ENCODE data around the gene CCDC83.
"Not testable (repeated sequence)": the region's sequence is repeated elsewhere in the genome, so short reads cannot be mapped to it uniquely, and the experiment has no call there.

Gene CCDC83

DNA sequence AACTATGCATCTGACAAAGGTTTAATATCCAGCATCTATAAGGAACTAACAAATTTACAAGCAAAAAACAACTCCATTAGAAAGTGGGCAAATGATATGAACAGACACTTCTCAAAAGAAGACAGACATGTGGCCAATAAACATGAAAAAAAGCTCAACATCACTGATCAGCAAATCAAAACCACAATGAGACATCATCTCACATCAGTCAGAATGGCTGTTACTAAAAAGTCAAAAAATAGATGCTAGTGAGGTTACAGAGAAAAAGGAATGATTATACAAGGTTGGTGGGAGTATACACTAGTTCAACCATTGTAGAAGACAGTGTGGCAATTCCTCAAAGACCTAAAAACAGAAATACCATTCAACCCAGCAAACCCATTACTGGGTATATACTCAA, 14.3 kb upstream of the CCDC83 start:
- DNase-seq: not testable (repeated sequence)

- no peak for DNase-seq
Observed at GRCh38 chr11:85843929-85844328, 11.3 kb upstream of the CCDC83 start.

DNA sequence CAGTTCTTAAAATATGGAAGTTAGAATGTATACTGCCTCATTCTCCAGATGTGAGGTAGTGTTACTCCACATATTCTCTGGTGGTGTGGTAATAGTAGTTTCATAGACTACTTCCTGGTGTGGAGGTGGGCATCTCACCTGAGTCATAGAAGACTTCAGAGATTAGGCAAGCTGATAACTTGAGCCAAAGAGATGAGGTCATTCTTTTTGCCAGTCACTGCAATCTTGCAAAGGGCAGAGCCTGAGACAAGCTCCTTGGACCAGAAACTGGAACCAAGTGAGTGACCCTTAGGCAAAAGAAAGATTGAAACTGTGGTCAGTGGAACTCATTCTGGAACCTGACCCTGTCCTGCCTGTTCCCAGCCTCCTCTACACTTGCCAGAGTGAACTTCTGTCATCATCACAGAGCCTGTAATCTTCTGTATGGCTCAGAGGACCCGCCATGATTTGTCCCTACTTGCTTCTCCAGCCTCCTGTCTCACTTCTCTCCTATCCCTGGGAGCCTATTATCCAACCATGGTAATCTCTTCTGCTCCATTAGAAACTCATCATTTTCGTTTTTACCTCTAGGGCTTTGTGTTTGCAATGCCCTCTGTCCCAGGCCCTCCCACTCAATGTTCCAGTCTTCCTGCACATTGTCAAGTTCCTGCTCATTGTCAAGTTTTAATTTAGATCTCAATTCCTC, 10.6 kb upstream of the CCDC83 start:
- no peak for DNase-seq

GRCh38 chr11:85845124-85845631, 10.0 kb upstream of the CCDC83 start:
- no peak for DNase-seq

GRCh38 chr11:85847436-85847835, 7.7 kb upstream of the CCDC83 start:
- DNase-seq: no peak

- no peak for DNase-seq
Observed at GRCh38 chr11:85848006-85848405, 7.2 kb upstream of the CCDC83 start.

DNA sequence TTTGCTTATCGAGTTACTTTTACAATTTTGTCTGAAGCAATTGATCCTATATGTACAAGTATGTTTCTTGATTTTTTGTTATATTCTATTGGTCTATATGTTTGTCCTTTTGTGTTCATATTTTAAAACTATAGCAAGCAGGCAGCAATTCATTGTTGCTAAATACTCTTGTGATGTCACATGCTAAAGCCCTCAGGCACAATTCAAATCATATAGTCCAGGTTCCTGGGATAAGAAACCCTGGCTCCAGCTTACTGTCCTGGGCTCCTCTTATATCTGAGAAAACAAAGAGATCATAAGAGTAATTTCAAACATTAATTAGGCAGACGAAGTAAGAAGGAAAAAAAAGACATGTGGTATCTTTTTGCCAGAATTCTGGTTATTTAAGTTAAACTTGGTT, 6.6 kb upstream of the CCDC83 start:
- DNase-seq: no peak

- not testable (repeated sequence) for DNase-seq
Observed at GRCh38 chr11:85852754-85853153, 2.4 kb upstream of the CCDC83 start.

DNA sequence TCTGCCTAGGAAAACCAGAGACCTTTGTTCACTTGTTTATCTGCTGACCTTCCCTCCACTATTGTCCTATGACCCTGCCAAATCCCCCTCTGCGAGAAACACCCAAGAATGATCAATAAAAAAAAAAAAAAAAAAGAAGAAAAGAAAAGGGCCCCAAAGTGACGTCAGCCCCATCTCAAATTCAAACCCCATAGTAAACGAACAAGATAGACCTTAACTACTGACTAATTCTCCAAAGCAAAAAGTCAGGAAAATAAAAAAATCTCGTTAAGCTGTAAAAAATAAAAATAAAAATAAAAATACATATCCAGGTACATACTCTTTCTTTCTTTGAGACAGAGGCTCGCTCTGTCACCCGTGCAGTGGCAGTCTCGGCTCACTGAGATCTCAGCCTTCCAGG, 1.6 kb upstream of the CCDC83 start:
- DNase-seq: not testable (repeated sequence)

DNA sequence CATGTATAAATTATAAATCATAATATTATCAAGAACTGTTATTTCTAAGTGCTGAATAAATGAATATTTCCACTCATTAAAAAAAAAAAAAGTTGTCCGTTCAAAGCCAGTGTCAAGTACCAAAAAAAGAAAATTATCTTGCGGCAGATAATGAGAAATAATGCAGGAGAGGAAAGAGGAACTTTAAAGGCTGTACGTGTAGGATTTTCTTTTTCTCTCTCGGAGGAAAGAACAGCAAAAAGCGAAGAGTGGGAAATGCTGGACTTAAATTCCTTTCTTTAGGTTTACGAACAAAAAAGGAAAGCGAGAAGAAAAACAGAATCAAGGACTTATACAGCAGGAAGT, 999 bp upstream of the CCDC83 start:
- DNase-seq: no peak

DNA sequence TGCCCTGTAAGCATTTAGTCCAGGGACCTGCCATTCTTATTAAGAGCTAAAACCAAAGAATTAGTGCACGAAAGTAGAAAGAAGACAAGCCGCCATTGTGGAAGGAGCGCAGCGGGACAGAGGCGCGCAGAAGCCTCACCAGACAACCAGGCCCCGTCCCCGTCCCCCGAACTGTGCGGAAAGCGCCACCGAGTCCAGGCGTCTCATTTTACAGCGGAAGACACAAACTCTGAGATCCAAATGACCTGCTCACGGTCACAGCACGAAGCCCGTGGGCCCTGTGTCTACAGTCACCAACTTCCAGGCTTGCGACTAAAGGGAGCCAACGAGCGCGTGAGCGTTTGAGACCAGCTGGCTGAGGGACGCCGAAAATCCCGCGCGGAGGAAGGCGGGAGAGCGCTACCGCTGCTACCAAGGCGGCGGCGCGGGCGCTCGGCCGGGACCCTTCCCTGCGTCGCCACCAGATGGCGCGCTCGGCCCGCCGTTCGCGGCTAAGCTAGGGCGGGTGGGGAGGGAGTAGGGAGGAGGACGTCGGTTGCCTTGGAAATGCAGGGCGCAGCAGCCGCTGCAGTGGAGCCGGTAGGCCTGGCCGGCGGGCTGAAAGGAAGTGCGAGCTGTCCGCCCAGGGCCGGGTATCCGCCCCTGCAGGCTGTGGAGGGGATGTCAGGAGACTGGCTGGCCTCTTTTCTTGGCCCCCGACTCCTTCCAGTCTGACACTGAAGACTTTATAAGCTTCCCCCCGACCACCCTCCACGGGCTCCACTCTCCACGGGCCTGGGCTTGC, 434 bp upstream of the CCDC83 start:
- DNase-seq: peak; percentile 80

GRCh38 chr11:85857098-85857497, 1.9 kb downstream of the CCDC83 start:
- no peak for DNase-seq

DNA sequence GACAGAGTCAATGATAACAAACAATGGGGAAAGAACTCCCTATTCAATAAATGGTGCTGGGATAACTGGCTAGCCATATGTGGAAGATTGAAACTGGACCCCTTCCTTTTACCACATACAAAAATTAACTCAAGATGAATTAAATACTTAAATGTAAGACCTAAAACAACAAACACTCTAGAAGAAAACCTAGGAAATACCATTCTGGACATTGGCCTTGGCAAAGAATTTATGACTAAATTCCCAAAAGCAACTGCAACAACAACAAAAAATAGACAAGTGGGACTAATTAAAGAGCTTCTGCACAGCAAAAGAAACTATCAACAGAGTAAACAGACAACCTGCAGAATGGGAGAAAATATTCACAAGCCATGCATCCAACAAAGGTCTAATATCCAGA, 4.4 kb downstream of the CCDC83 start:
- DNase-seq: not testable (repeated sequence)

DNA sequence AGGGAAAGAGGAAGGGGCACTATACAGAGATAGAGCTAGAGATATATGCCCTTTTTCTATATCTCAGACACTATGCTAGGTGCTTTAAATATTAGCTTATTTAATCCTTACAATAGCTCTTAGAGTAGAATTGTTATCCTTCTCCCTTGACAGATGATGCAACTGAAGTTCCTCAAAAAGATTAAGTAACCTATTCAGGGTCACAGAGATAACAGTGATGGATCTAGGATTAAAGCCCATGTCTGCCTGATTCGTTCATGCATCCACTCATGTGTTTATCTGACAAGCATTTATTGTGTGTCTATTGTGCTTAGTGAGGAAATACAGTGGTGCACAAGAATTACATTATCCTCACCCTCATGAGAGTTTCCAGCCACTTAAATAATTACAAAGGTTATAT, 8.7 kb downstream of the CCDC83 start:
- DNase-seq: no peak

DNA sequence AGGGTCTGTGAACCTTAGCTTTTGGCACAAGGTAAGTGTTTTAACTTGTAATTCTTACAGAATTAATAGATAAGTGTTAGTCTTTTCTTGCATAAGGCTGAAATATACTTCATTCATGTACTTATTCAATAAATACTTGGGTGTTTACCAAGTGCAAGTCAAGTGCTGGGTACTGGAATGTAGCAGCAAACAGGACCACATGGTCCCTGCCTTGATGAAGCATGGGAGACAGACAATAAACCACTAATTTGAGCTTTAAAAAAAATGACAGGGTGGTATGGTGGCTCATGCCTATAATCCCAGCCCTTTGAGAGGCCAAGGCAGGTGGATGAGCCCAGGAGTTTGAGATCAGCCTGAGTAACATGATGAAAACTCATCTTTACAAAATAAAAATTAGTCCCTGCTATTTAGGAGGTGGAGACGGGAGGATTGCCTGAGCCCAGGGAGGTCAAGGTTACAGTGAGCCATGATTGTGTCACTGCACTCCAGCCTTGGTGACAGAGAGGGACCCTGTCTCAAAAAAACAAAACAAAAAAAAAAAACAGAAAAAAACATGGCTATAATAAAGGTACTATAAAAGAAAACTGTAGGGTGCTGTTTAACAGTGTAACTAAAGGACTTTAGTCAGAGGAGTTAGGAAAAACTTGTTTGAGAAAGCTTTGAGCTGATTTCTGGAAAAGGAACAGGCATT, 11.1 kb downstream of the CCDC83 start:
- no peak for DNase-seq

DNA sequence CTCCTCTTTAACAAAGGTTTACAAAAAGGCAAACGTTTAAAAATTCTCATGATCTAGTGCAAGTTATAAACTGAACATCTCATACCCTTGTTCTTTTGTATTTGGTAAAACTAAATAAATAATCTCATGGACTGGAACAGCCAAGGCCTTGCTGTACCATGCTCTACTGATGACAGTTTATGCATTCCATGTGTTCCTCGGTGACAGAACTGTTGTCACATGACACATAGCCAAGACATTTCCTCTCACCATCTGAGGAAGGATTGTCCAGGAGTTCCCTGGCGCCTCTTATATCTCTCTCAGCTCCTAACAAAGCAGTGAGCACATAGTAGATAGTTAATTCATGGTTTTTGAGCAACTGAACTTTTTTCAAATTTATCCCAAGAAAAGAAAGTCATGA, 12.6 kb downstream of the CCDC83 start:
- DNase-seq: no peak

DNA sequence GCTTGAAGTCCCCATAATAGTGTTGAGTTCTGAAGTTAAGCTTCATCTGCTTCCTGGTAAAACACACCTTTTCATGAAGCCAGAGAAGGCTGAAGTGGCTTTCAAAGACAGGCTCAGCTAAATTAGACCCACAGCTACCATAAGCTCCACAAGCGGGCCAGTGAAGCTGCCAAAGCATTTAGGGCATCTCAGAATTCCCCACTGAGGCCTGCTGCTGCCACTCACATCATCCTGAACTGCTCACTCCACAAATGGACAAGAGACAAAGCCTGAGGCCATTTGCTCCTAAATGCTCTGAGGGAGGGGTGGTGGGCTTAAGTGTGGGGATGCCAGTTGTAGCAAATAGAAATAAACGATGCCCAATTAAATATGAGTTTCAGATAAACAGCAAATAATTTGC, 14.6 kb downstream of the CCDC83 start:
- DNase-seq: no peak

GRCh38 chr11:85874265-85874664, 19.1 kb downstream of the CCDC83 start:
- DNase-seq: no peak

GRCh38 chr11:85875505-85875904, 20.3 kb downstream of the CCDC83 start:
- DNase-seq: no peak

- DNase-seq: no peak
Observed at GRCh38 chr11:85884581-85885021, 29.4 kb downstream of the CCDC83 start.

DNA sequence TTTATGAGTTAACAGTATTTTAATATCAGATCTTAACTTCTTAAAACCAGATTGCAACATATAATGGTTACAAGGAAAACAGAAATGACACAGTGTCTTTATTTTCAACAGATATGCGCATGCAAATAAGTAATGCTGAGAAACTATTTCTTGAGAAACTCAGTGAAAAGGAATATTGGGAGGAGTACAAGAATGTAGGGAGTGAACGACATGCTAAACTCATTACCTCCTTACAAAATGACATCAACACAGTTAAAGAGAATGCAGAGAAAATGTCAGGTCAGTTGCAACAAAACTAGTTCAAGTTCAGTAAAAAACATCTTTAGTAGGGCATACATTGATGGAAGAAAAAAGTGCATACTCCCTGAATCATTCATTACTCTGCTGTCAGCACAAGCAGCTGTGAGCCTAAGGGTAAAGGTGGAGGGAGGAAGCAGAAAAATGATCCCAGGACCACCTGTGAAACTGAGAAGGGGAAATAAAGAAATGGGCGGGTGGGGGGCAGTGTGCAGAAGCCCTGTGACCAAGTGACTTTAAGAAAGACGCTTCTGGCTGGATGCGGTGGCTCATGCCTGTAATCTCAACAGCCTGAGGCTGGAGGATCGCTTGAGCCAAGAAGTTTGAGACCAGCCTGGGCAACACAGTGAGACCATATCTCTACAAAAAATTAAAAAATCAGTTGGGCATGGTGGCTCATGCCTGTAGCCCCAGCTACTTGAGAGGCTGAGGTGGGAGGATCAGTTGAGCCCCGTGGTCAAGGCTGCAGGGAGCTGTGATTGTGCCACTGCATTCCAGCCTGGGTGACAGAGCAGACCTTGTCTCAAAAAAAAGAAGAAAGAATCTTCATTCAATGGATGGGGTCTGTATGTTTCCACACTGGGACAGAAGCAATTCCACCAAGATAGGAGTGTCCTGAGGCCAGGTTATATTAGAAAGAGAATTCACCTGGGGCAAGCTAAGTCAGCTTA, 31.2 kb downstream of the CCDC83 start:
- DNase-seq: no peak

DNA sequence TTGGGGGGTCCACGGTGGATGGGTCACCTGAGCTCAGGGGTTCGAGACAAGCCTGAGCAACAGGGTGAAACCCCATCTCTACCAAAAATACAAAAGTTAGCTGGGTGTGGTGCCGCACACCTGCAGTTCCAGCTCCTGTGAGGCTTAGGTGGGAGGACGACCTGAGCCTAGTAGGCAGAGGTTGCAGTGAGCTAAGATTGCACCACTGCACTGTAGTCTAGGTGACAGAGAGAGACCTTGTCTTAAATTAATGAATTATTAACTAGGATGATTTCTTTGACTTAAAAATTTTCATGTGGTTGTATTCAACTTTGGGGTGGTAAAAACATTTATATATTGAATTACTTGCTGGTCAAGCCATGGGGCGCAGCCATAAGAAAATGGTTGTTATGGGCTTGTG, 33.9 kb downstream of the CCDC83 start:
- DNase-seq: no peak

Data from NCI-H1436 (cell line).